Measurements from ENCODE around the gene ZNF587B.

GRCh38 chr19:57886046-57886445 is 55.9 kb downstream of the ZNF587B start:
- TF ChIP-seq, protein P1, sequence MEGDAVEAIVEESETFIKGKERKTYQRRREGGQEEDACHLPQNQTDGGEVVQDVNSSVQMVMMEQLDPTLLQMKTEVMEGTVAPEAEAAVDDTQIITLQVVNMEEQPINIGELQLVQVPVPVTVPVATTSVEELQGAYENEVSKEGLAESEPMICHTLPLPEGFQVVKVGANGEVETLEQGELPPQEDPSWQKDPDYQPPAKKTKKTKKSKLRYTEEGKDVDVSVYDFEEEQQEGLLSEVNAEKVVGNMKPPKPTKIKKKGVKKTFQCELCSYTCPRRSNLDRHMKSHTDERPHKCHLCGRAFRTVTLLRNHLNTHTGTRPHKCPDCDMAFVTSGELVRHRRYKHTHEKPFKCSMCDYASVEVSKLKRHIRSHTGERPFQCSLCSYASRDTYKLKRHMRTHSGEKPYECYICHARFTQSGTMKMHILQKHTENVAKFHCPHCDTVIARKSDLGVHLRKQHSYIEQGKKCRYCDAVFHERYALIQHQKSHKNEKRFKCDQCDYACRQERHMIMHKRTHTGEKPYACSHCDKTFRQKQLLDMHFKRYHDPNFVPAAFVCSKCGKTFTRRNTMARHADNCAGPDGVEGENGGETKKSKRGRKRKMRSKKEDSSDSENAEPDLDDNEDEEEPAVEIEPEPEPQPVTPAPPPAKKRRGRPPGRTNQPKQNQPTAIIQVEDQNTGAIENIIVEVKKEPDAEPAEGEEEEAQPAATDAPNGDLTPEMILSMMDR (IDR thresholded peaks at IDR 0.05), result no peak
- TF ChIP-seq POLR2A (IDR thresholded peaks at IDR 0.05), result no peak

Measured in body of pancreas (tissue), 4 donors.